Subcutaneous adipose tissue (tissue), 4 donors: ENCODE measurements around the gene CCDC27. TPM values are rescaled to one million over a fixed set of nuclear protein-coding genes. Genes with fewer than 3 reads are reported as not detected.

Experiments used
- CTCF ChIP-seq: fragments of 450-650 bp; IDR thresholded peaks from one replicate; pipeline ENCODE4 v1.5.1; 2016; ENCODE audit warnings: low read depth, mild to moderate bottlenecking, control low read depth, antibody characterized with exemption, moderate library complexity
- total RNA-seq, 4 donors: library from RNA; depleted of rRNA; stranded (reverse); fragments of >200 nt; gene quantifications; one replicate each; pipeline ENCODE4 v1.1.0, GENCODE V29; 2016

The CCDC27 gene
- total RNA-seq, 4 donors from 2014 or later = not detected

DNA sequence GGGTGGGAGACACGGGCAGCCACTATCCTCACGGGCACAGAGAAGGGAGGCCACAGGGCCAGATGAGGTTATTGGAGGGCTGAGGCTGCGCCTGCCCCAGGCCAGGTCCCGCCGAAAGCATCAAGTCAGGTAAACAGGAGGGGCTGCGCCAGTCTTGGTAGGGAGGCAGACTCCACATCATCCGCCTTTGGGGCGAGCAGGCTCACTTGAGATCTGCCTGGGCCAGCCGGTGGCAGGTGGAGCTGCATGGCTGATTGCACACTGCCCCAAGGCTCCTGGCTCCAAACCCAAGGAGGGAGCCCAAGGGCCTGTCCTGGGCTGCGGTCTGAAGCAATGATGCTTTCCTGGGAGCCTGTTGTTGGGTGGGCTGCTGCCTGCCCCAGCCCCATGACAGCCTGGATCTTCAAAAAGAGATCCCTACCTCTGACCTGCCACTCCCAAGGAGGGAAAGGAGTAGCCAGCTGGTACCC lies 24.9 kb downstream of the CCDC27 start:
- TF ChIP-seq CTCF = no peak

DNA sequence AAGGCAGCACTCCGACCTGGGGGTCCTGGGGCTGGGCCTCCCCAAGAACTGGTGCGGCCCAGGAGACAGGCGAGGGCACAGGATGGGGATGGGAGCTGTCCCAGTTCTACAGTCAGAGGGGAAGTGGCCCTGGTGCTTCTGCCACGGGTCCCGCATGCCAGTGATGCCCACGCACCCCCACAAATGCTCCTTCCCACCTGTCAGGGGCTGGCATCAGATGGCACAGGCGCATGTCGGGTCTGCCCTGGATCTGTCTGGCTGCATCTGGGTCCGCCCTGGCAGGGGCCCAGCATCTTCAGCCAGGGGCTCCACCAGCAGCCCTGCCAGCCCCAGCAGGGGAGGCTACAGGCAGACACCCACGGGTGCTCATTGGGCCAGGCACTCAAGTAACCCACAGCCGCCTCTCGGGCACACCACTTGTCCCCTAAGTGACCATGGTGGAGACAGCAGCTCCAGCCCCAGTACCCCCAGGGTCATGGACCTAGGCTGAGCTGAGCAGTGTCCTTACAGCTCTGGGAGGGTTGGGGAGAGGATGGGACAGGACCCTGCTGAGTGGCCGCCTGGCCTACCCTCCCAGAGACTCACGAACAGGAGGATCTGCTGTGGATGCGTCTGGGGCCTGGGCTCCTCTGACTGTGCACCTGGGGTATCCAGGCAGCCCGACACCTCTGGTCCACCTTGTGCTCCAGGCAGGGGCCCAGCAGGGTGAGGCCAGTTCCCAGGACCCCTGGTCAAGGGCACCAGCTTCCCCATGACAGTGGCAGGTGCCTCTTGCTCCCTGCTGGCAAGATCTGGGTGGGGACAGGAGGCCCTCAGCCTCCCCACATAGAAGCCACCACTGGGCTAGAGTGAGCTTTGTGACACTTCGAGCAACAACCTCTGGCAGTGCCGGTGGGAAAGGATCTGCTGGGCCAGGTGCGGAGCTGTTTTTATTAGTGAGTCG lies 25.7 kb downstream of the CCDC27 start:
- no peak for TF ChIP-seq CTCF

- no peak for TF ChIP-seq CTCF
These were observed 26.5 kb downstream of the CCDC27 start for GRCh38 chr1:3778590-3779264.

- no peak for TF ChIP-seq CTCF
These were observed 27.1 kb downstream of the CCDC27 start for GRCh38 chr1:3779265-3779911.

DNA sequence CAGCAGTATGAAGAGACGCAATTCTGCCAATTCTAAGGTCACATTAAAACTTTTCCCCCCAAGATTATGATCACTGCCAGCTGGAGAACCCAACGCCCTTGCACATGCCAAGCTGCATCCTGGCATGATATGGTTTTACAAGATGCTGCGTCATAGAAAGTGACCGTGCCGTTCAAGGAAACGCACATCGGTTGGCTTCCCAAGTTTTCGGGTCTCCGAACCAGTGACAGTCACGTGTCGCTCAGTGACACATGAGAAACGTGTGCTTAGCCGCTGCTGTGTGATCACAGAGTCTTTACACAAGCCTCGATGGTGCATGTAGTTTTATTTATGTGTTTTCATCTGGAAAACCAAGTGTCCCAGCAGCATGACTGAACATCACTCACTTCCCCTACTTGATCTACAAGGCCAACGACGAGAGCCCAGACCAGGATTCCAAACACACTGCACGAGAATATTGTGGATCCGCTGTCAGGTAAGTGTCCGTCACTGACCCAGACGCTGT lies 27.7 kb downstream of the CCDC27 start:
- no peak for TF ChIP-seq CTCF

DNA sequence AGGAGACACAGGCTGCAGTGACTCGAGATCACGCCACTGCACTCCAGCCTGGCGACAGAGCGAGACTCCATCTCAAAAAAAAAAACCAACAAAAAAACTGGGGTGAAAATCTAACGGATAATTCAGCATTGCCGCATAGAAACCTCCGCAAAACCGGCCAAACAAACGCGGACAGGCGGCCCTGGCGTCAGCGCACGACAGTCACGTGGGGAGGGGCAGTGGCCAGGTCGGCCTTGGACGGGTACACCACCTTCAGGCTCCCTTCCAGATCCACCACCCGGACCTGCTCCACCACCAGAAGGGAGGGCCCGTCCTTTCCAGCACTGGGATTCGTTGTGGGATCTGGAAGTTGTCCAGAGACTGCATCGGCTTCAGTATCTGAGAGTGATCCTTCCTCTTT lies 28.7 kb downstream of the CCDC27 start:
- no peak for TF ChIP-seq CTCF
